ENCODE measurements around the gene BTN1A1.

Gene BTN1A1

GRCh38 chr6:26521600-26522391, 21.7 kb downstream of the BTN1A1 start (continued):
- no peak for TF ChIP-seq ZFP41 (tag by site-specific recombination; IDR thresholded peaks at IDR 0.05; ENCODE audit: borderline replicate concordance)
- TF ChIP-seq ZBTB17 (tag by site-specific recombination; IDR thresholded peaks at IDR 0.05) = peak; percentile 86
- TF ChIP-seq ZBTB8A (tag by site-specific recombination; IDR thresholded peaks at IDR 0.05) = peak; percentile 87
- peak; percentile 95 for TF ChIP-seq YY1 (tag by site-specific recombination; IDR thresholded peaks at IDR 0.05)
- peak; percentile 13; the same call in 1 of the 2 replicates for TF ChIP-seq KLF1 (tag by site-specific recombination; IDR thresholded peaks at IDR 0.05)
- TF ChIP-seq ZNF501 (tag by site-specific recombination; IDR thresholded peaks at IDR 0.05) = peak; percentile 77
- peak; percentile 58; the same call in 1 of the 2 replicates for TF ChIP-seq BCL11B (tag by site-specific recombination; IDR thresholded peaks at IDR 0.05; ENCODE audit: low read depth)
- TF ChIP-seq ZFP37 (tag by site-specific recombination; IDR thresholded peaks at IDR 0.05) = peak; percentile 80; the same call in 1 of the 2 replicates
- peak; percentile 70 for TF ChIP-seq GLIS2 (tag by site-specific recombination; IDR thresholded peaks at IDR 0.05)
- TF ChIP-seq ZNF488 (tag by site-specific recombination; IDR thresholded peaks at IDR 0.05) = no peak
- 0 out of 2 replicates have a peak, but pooled peaks have one; percentile 8 for TF ChIP-seq MZF1 (tag by site-specific recombination; IDR thresholded peaks at IDR 0.05; ENCODE audit: borderline replicate concordance)
- peak; percentile 99 for TF ChIP-seq ZNF423 (tag by site-specific recombination; IDR thresholded peaks at IDR 0.05)
- TF ChIP-seq ZNF148 (tag by site-specific recombination; IDR thresholded peaks at IDR 0.05; ENCODE audit: borderline replicate concordance) = no peak
- TF ChIP-seq ZIC2 (tag by site-specific recombination; IDR thresholded peaks at IDR 0.05) = peak; percentile 67
- no peak for TF ChIP-seq ZNF596 (tag by site-specific recombination; IDR thresholded peaks at IDR 0.05)
- TF ChIP-seq YY2 (tag by site-specific recombination; IDR thresholded peaks at IDR 0.05) = peak; percentile 85
- TF ChIP-seq INSM2 (tag by site-specific recombination; IDR thresholded peaks at IDR 0.05) = 0 out of 2 replicates have a peak, but pooled peaks have one; percentile 26
- TF ChIP-seq ZNF202 (tag by site-specific recombination; IDR thresholded peaks at IDR 0.05; ENCODE audit: borderline replicate concordance) = no peak
- TF ChIP-seq EGR2 (tag by site-specific recombination; IDR thresholded peaks at IDR 0.05; ENCODE audit: low read depth) = no peak
- no peak for TF ChIP-seq ZNF580 (tag by site-specific recombination; IDR thresholded peaks at IDR 0.05)
- TF ChIP-seq ZNF18 (tag by site-specific recombination; IDR thresholded peaks at IDR 0.05) = no peak
- peak; percentile 83 for TF ChIP-seq BCL11A (tag by site-specific recombination; IDR thresholded peaks at IDR 0.05; ENCODE audit: low read depth)
- TF ChIP-seq ZNF223 (tag by site-specific recombination; IDR thresholded peaks at IDR 0.05) = no peak
- TF ChIP-seq ZNF114 (tag by site-specific recombination; IDR thresholded peaks at IDR 0.05) = no peak
- peak; percentile 66; the same call in 1 of the 2 replicates for TF ChIP-seq ZNF2 (tag by site-specific recombination; IDR thresholded peaks at IDR 0.05)
- TF ChIP-seq RBAK (tag by site-specific recombination; IDR thresholded peaks at IDR 0.05) = no peak
- TF ChIP-seq ZNF138 (tag by site-specific recombination; IDR thresholded peaks at IDR 0.05; ENCODE audit: borderline replicate concordance) = no peak
- TF ChIP-seq ZBTB26 (tag by site-specific recombination; optimal IDR thresholded peaks at IDR 0.05) = peak; percentile 83
- TF ChIP-seq ZNF146 (tag by site-specific recombination; IDR thresholded peaks at IDR 0.05) = peak; percentile 16; the same call in 1 of the 2 replicates
- no peak for TF ChIP-seq ZNF521 (tag by site-specific recombination; IDR thresholded peaks at IDR 0.05)
- TF ChIP-seq ZNF239 (tag by site-specific recombination; IDR thresholded peaks at IDR 0.05) = no peak
- TF ChIP-seq ZNF629 (tag by site-specific recombination; IDR thresholded peaks at IDR 0.05) = no peak
